Endothelial cell of umbilical vein (primary cell): ENCODE data around the gene B3GALNT2. TPM values are rescaled to one million over a fixed set of nuclear protein-coding genes. Genes with fewer than 3 reads are reported as not detected.
A peak's percentile ranks its signal among the peaks of the same experiment; 100 is the strongest.

Experiments
- BruUV-seq: library from RNA; stranded (reverse); fragments of 400-500 nt; replicated peaks from 2 replicates; lab custom pipeline; 2021; lab: Mats Ljungman, UMichigan
- CTCF ChIA-PET: fragments of 300-600, 350-600 bp; sonication (Branson Sonifier 250); formaldehyde crosslinking; loops from one replicate; lab custom pipeline; 2021; ENCODE audit warnings: antibody characterized with exemption, inconsistent platforms; lab: Charles Lee
- POLR2A ChIA-PET: fragments of 300-600, 350-600 bp; sonication (Branson Sonifier 250); formaldehyde crosslinking; loops from one replicate; lab custom pipeline; 2021; ENCODE audit warnings: antibody characterized with exemption, inconsistent platforms; lab: Charles Lee
- DNase-seq: peaks from one replicate; pipeline ENCODE4 v3.0.0-alpha.2; 2011; ENCODE audit warnings: low read depth, low spot score
- FAIRE-seq: peaks from 2 replicates; lab custom pipeline; 2011; peaks lifted over from hg19 to GRCh38; lab: Jason Lieb, UNC
- H2AFZ ChIP-seq: 2 replicates; pipeline ENCODE4 v1.6.0; 2012; ENCODE audit warnings: low read depth, low read length, control low read depth, inconsistent platforms
- H3K27ac ChIP-seq: 2 replicates; pipeline ENCODE4 v1.5.1; 2011; ENCODE audit warnings: low read depth, mild to moderate bottlenecking, control low read depth, low read length, moderate library complexity; ENCODE audit not compliant: insufficient read depth
- H3K27me3 ChIP-seq, 2 experiments: 2 replicates each; pipeline versions ENCODE4 v1.6.0 to v1.6.1; 2011; ENCODE audit warnings: low read length in 2 of 2, mixed read lengths in 1 of 2; ENCODE audit not compliant: control insufficient read depth in 2 of 2, insufficient read depth in 2 of 2
- H3K36me3 ChIP-seq, 2 experiments: 2 replicates in 1 of 2; 3 replicates in 1 of 2; pipeline ENCODE4 v1.5.1; 2011; ENCODE audit warnings: low read length in 2 of 2, mild to moderate bottlenecking in 1 of 2, moderate library complexity in 1 of 2; ENCODE audit not compliant: control insufficient read depth in 2 of 2, insufficient read depth in 2 of 2; ENCODE audit errors: extremely low read depth in 1 of 2
- H3K4me1 ChIP-seq: 3 replicates; pipeline ENCODE4 v1.5.1; 2011; ENCODE audit warnings: mild to moderate bottlenecking, low read length; ENCODE audit not compliant: control insufficient read depth, insufficient read depth; ENCODE audit errors: extremely low read depth
- H3K4me2 ChIP-seq: 2 replicates; pipeline ENCODE4 v1.6.1; 2011; ENCODE audit warnings: low read length, control low read depth, mixed read lengths; ENCODE audit not compliant: insufficient read depth
- H3K4me3 ChIP-seq, 3 experiments: fragments of 200-600 bp in 1 of 3; sonication (generic), shearing (Covaris generic) in 1 of 3; replicated peaks in 1 of 3; 2 replicates each; pipeline ENCODE4 v1.5.1; 2011 to 2016; ENCODE audit warnings: control low read depth in 3 of 3, low read length in 3 of 3, mild to moderate bottlenecking in 2 of 3, inconsistent platforms in 1 of 3, low read depth in 1 of 3, moderate library complexity in 1 of 3; ENCODE audit not compliant: insufficient read depth in 1 of 3
- H3K79me2 ChIP-seq: 2 replicates; pipeline ENCODE4 v1.6.0; 2012; ENCODE audit warnings: low read length, inconsistent platforms; ENCODE audit not compliant: control insufficient read depth, insufficient read depth
- H3K9ac ChIP-seq: replicated peaks from 2 replicates; pipeline ENCODE3; 2011; ENCODE audit warnings: low read length, control low read depth; ENCODE audit not compliant: insufficient read depth; ENCODE audit errors: extremely low read depth
- H3K9me1 ChIP-seq: replicated peaks from 3 replicates; pipeline ENCODE4 v1.6.0; 2011; ENCODE audit warnings: mild to moderate bottlenecking, low read length; ENCODE audit not compliant: control insufficient read depth, insufficient read depth; ENCODE audit errors: extremely low read depth
- H3K9me3 ChIP-seq: replicated peaks from 2 replicates; pipeline ENCODE4 v1.5.1; 2012; ENCODE audit warnings: low read length, inconsistent platforms; ENCODE audit not compliant: control insufficient read depth, insufficient read depth
- H4K20me1 ChIP-seq: replicated peaks from 2 replicates; pipeline ENCODE3; 2011; ENCODE audit warnings: mild to moderate bottlenecking, low read length; ENCODE audit not compliant: control insufficient read depth, insufficient read depth; ENCODE audit errors: extremely low read depth
- EZH2 ChIP-seq: IDR thresholded peaks from 2 replicates; pipeline ENCODE4 v1.6.1; 2012; ENCODE audit warnings: borderline replicate concordance, low read depth, mild to moderate bottlenecking, moderate library complexity, low read length, inconsistent platforms; ENCODE audit not compliant: severe bottlenecking
- FOS ChIP-seq: IDR thresholded peaks from 2 replicates; pipeline ENCODE4 v1.6.1; 2011; ENCODE audit warnings: mild to moderate bottlenecking, low read length, moderate library complexity, borderline replicate concordance; ENCODE audit not compliant: insufficient read depth
- GATA2 ChIP-seq: IDR thresholded peaks from 2 replicates; pipeline ENCODE4 v1.7.0; 2011; ENCODE audit warnings: low read depth, mild to moderate bottlenecking, moderate library complexity, mixed read lengths, low read length; ENCODE audit not compliant: insufficient read length, insufficient read depth
- dilution Hi-C: fragments of 300-500 bp; cut with MboI; formaldehyde crosslinking; loops from one replicate; pipeline ENCODE4 v1.15.0; 2019; ENCODE audit warnings: low sequenced_read_pairs; ENCODE audit not compliant: extremely low pct_ligation_motif_present
- intact Hi-C: fragments of 100-400 bp; cut with micrococcal nuclease; formaldehyde crosslinking; loops from one replicate; pipeline ENCODE4 v1.10.0; 2022
- polyA plus RNA-seq, 4 experiments: library from polyadenylated mRNA; depleted of rRNA in 3 of 4; stranded (reverse) in 3 of 4; unstranded in 1 of 4; fragments of >200 nt; gene quantifications; 2 replicates each; pipeline versions ENCODE4 v1.2.1 to v1.2.3, GENCODE V29; 2011 to 2012; ENCODE audit warnings: missing spikeins in 1 of 4
- total RNA-seq: library from RNA; stranded (reverse); gene quantifications from 2 replicates; pipeline ENCODE4 v1.2.3, GENCODE V29; 2021
- TF ChIP-seq, protein P1 (sequence below): IDR thresholded peaks from 2 replicates; pipeline ENCODE4 v1.6.1; 2011; ENCODE audit not compliant: insufficient read depth, insufficient read length
- TF ChIP-seq, protein P2 (sequence below), 2 donors: IDR thresholded peaks; 1 replicate in 1 of 2; 2 replicates in 1 of 2; pipeline ENCODE4 v1.5.1; 2011; ENCODE audit warnings: low read length in 2 of 2, mild to moderate bottlenecking in 2 of 2, moderate library complexity in 2 of 2, control low read depth in 1 of 2, inconsistent platforms in 1 of 2, low read depth in 1 of 2; ENCODE audit not compliant: insufficient read depth in 1 of 2; ENCODE audit errors: extremely low read depth in 1 of 2

Gene B3GALNT2
- total and polyA plus RNA-seq, 2 donors (not counting 3 experiments of a cell fraction or from before 2014, with no cell fraction given), result 12.0 to 32.2 TPM

GRCh38 chr1:235486321-235486720 is 17.9 kb downstream of the B3GALNT2 start:
- ChIA-PET POLR2A (no interaction called here), CTCF (interaction anchor here (0.6 to 2.9 kb wide), 10 partner anchors 10 to 485 kb away, joined by 3 to 15 read pairs (median 4); partner anchors contain the start of gene B3GALNT2)
- Histone ChIP-seq H3K79me2 (no peaks in the 10 kb centered on the region), H3K9ac (no peak overlapping the region), H3K27ac (peak overlapping the region; percentile 34), H2AFZ (no peak overlapping the region), H4K20me1 (no peaks in the 10 kb centered on the region), H3K9me1 (no peaks in the 10 kb centered on the region), H3K27me3 (no peaks in the 10 kb centered on the region), H3K4me2 (peak overlapping the region; percentile 36), H3K4me3 (no peak overlapping the region), H3K9me3 (no peaks in the 10 kb centered on the region), H3K36me3 (peaks cover 0 to 2% of the 10 kb centered on the region in 2 experiments), H3K4me1 (peaks cover 10% of the 10 kb centered on the region)
- dilution Hi-C loops, result no loop called here
- TF ChIP-seq, protein P1, sequence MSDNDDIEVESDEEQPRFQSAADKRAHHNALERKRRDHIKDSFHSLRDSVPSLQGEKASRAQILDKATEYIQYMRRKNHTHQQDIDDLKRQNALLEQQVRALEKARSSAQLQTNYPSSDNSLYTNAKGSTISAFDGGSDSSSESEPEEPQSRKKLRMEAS, result no peak
- peak; percentile 18 for TF ChIP-seq GATA2
- TF ChIP-seq, protein P2, sequence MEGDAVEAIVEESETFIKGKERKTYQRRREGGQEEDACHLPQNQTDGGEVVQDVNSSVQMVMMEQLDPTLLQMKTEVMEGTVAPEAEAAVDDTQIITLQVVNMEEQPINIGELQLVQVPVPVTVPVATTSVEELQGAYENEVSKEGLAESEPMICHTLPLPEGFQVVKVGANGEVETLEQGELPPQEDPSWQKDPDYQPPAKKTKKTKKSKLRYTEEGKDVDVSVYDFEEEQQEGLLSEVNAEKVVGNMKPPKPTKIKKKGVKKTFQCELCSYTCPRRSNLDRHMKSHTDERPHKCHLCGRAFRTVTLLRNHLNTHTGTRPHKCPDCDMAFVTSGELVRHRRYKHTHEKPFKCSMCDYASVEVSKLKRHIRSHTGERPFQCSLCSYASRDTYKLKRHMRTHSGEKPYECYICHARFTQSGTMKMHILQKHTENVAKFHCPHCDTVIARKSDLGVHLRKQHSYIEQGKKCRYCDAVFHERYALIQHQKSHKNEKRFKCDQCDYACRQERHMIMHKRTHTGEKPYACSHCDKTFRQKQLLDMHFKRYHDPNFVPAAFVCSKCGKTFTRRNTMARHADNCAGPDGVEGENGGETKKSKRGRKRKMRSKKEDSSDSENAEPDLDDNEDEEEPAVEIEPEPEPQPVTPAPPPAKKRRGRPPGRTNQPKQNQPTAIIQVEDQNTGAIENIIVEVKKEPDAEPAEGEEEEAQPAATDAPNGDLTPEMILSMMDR (IDR thresholded peaks at IDR 0.05; ENCODE audit: extremely low read depth in 1 of 2, insufficient read depth in 1 of 2, low read depth in 1 of 2, low read length in 2 of 2), result no peak
- TF ChIP-seq FOS, result peak; percentile 14
- no peak for TF ChIP-seq EZH2
- DNase-seq (peak; percentile 61), FAIRE-seq (peak; percentile 66)
- intact Hi-C loops, result no loop called here
- BruUV-seq, result no TSS peak
